IMR-90 (cell line): ENCODE measurements around the gene KDF1. TPM values are rescaled to one million over a fixed set of nuclear protein-coding genes. Genes with fewer than 3 reads are reported as not detected.

Experiments used
- ATAC-seq: fragments of 200-7000 bp; cut with Tn5 transposase; 2 replicates; pipeline ENCODE4 v1.9.1; 2020; ENCODE audit warnings: low read depth, mild to moderate bottlenecking, moderate library complexity
- BruUV-seq: library from RNA; stranded (reverse); fragments of 400-500 nt; replicated peaks from 2 replicates; lab custom pipeline; 2021; lab: Mats Ljungman, UMichigan
- CTCF ChIA-PET: fragments of 300-600 bp; formaldehyde crosslinking; extraction: SDS; loops from one replicate; lab custom pipeline; 2021; ENCODE audit warnings: antibody characterized with exemption; lab: Yijun Ruan, JAX
- POLR2A ChIA-PET: fragments of 300-600 bp; sonication (Branson Sonifier 250); formaldehyde crosslinking; loops from one replicate; lab custom pipeline; 2022; ENCODE audit warnings: antibody characterized with exemption; ENCODE audit not compliant: unreplicated experiment; lab: Charles Lee
- DNase-seq: peaks from one replicate; pipeline ENCODE4 v3.0.0; 2013
- H2AFZ ChIP-seq: replicated peaks from 2 replicates; pipeline ENCODE3; 2013; ENCODE audit warnings: low read length, mild to moderate bottlenecking; ENCODE audit not compliant: poor library complexity
- H2AK5ac ChIP-seq: 2 replicates; pipeline ENCODE4 v1.6.1; 2013; ENCODE audit warnings: low read depth, low read length, inconsistent platforms
- H2AK9ac ChIP-seq: replicated peaks from 2 replicates; pipeline ENCODE3; 2013; ENCODE audit warnings: mild to moderate bottlenecking, low read depth, low read length, moderate library complexity; ENCODE audit not compliant: poor library complexity
- H2BK120ac ChIP-seq: 2 replicates; pipeline ENCODE4 v1.6.1; 2013; ENCODE audit warnings: low read depth, low read length, inconsistent platforms
- H2BK15ac ChIP-seq: 3 replicates; pipeline ENCODE4 v1.6.1; 2013; ENCODE audit warnings: low read depth, low read length, inconsistent platforms
- H2BK20ac ChIP-seq: 2 replicates; pipeline ENCODE4 v1.6.1; 2013; ENCODE audit warnings: low read depth, mild to moderate bottlenecking, inconsistent platforms, low read length, moderate library complexity
- H2BK5ac ChIP-seq: 2 replicates; pipeline ENCODE4 v1.6.1; 2013; ENCODE audit warnings: mild to moderate bottlenecking, low read depth, low read length, inconsistent platforms; ENCODE audit not compliant: poor library complexity, severe bottlenecking
- H3K14ac ChIP-seq: replicated peaks from 2 replicates; pipeline ENCODE4 v1.6.1; 2013; ENCODE audit warnings: low read depth, low read length, inconsistent platforms
- H3K18ac ChIP-seq: 2 replicates; pipeline ENCODE4 v1.6.1; 2013; ENCODE audit warnings: low read depth, low read length, control low read depth
- H3K23ac ChIP-seq: 2 replicates; pipeline ENCODE4 v1.6.1; 2013; ENCODE audit warnings: low read depth, low read length, inconsistent platforms
- H3K27ac ChIP-seq: 2 replicates; pipeline ENCODE4 v1.5.1; 2013; ENCODE audit warnings: mild to moderate bottlenecking, control low read depth, low read length; ENCODE audit not compliant: insufficient read depth
- H3K27me3 ChIP-seq: 2 replicates; pipeline ENCODE4 v1.6.1; 2013; ENCODE audit warnings: low read length; ENCODE audit not compliant: control insufficient read depth, insufficient read depth
- H3K36me3 ChIP-seq: 2 replicates; pipeline ENCODE4 v1.6.1; 2013; ENCODE audit warnings: low read length, mixed read lengths; ENCODE audit not compliant: control insufficient read depth, insufficient read depth
- H3K4ac ChIP-seq: 2 replicates; pipeline ENCODE4 v1.6.1; 2013; ENCODE audit warnings: low read depth, low read length, inconsistent platforms
- H3K4me1 ChIP-seq: 2 replicates; pipeline ENCODE4 v1.6.1; 2013; ENCODE audit warnings: low read length, mixed read lengths; ENCODE audit not compliant: control insufficient read depth, insufficient read depth
- H3K4me2 ChIP-seq: 2 replicates; pipeline ENCODE4 v1.6.1; 2013; ENCODE audit warnings: low read depth, mild to moderate bottlenecking, control low read depth, low read length, moderate library complexity
- H3K4me3 ChIP-seq: 2 replicates; pipeline ENCODE4 v1.5.1; 2013; ENCODE audit warnings: low read depth, mild to moderate bottlenecking, control low read depth, low read length, moderate library complexity; ENCODE audit not compliant: insufficient read depth
- H3K56ac ChIP-seq: 2 replicates; pipeline ENCODE4 v1.6.1; 2013; ENCODE audit warnings: low read length, inconsistent platforms; ENCODE audit not compliant: insufficient read depth; ENCODE audit errors: extremely low read depth
- H3K79me1 ChIP-seq, 2 experiments: 2 replicates each; pipeline ENCODE4 v1.6.1; 2013; ENCODE audit warnings: low read length in 2 of 2, inconsistent platforms in 1 of 2, low read depth in 1 of 2
- H3K9ac ChIP-seq: 2 replicates; pipeline ENCODE4 v1.6.1; 2013; ENCODE audit warnings: low read depth, low read length, control low read depth
- H3K9me1 ChIP-seq: 2 replicates; pipeline ENCODE4 v1.6.1; 2013; ENCODE audit warnings: low read length, inconsistent platforms; ENCODE audit not compliant: insufficient read depth
- H3K9me3 ChIP-seq: 2 replicates; pipeline ENCODE4 v1.6.1; 2013; ENCODE audit warnings: low read length; ENCODE audit not compliant: control insufficient read depth, insufficient read depth
- H4K20me1 ChIP-seq: 2 replicates; pipeline ENCODE4 v1.6.1; 2013; ENCODE audit warnings: low read length, inconsistent platforms; ENCODE audit not compliant: insufficient read depth
- H4K5ac ChIP-seq: 2 replicates; pipeline ENCODE4 v1.6.1; 2013; ENCODE audit warnings: mild to moderate bottlenecking, low read depth, low read length, control low read depth
- H4K8ac ChIP-seq, 2 experiments: 2 replicates each; pipeline ENCODE4 v1.6.1; 2013; ENCODE audit warnings: low read depth in 2 of 2, low read length in 2 of 2, control low read depth in 1 of 2, inconsistent platforms in 1 of 2
- H4K91ac ChIP-seq: 2 replicates; pipeline ENCODE4 v1.6.1; 2013; ENCODE audit warnings: low read depth, low read length, inconsistent platforms; ENCODE audit not compliant: insufficient read depth
- BHLHE40 ChIP-seq: fragments of 150-350 bp; IDR thresholded peaks from 2 replicates; pipeline ENCODE4 v1.6.1; 2016; ENCODE audit warnings: mild to moderate bottlenecking, low read depth, low read length
- CEBPB ChIP-seq: IDR thresholded peaks from 2 replicates; pipeline ENCODE4 v1.6.1; 2012; ENCODE audit warnings: low read depth, low read length, improper control_type of control experiment
- CHD1 ChIP-seq: IDR thresholded peaks from 2 replicates; pipeline ENCODE4 v1.6.1; 2012; ENCODE audit warnings: low read depth, low read length, improper control_type of control experiment
- ELK1 ChIP-seq: fragments of 150-350 bp; IDR thresholded peaks from 2 replicates; pipeline ENCODE4 v1.6.1; 2016; ENCODE audit warnings: low read depth, mild to moderate bottlenecking, low read length, moderate library complexity, borderline replicate concordance
- FOS ChIP-seq: fragments of 150-350 bp; IDR thresholded peaks from 2 replicates; pipeline ENCODE4 v1.6.1; 2016; ENCODE audit warnings: low read depth, low read length
- MAFK ChIP-seq: IDR thresholded peaks from 2 replicates; pipeline ENCODE4 v1.6.1; 2012; ENCODE audit warnings: low read depth, low read length, improper control_type of control experiment
- MAZ ChIP-seq: IDR thresholded peaks from 2 replicates; pipeline ENCODE4 v1.6.1; 2012; ENCODE audit warnings: low read depth, mild to moderate bottlenecking, low read length, improper control_type of control experiment, moderate library complexity, borderline replicate concordance
- MXI1 ChIP-seq: IDR thresholded peaks from 2 replicates; pipeline ENCODE4 v1.6.1; 2012; ENCODE audit warnings: low read depth, mild to moderate bottlenecking, low read length, moderate library complexity, borderline replicate concordance
- NFE2L2 ChIP-seq: fragments of 150-350 bp; IDR thresholded peaks from 2 replicates; pipeline ENCODE4 v1.6.1; 2016; ENCODE audit warnings: low read depth, mild to moderate bottlenecking, low read length
- POLR2A ChIP-seq: IDR thresholded peaks from 2 replicates; pipeline ENCODE4 v1.6.1; 2012; ENCODE audit warnings: mild to moderate bottlenecking, low read depth, low read length
- RAD21 ChIP-seq: IDR thresholded peaks from 2 replicates; pipeline ENCODE4 v1.6.1; 2012; ENCODE audit warnings: low read length, improper control_type of control experiment
- RCOR1 ChIP-seq: IDR thresholded peaks from 2 replicates; pipeline ENCODE4 v1.6.1; 2012; ENCODE audit warnings: mild to moderate bottlenecking, low read length, improper control_type of control experiment; ENCODE audit not compliant: insufficient replicate concordance
- RFX5 ChIP-seq: IDR thresholded peaks from 2 replicates; pipeline ENCODE4 v1.8.0; 2012; ENCODE audit warnings: low read depth, mild to moderate bottlenecking, low read length, moderate library complexity
- SMC3 ChIP-seq: fragments of 150-350 bp; IDR thresholded peaks from 2 replicates; pipeline ENCODE4 v1.6.1; 2016; ENCODE audit warnings: low read depth, mild to moderate bottlenecking, antibody characterized with exemption, low read length, moderate library complexity
- WGBS, 2 experiments: methylation state at CpG; one replicate each; pipeline versions ENCODE4 v1.1.5 to v1.1.7; 2013; ENCODE audit warnings: missing lambda C conversion rate in 2 of 2; ENCODE audit not compliant: insufficient read length in 1 of 2; ENCODE audit errors: extremely low coverage in 2 of 2; 5-methylcytosine and 5-hydroxymethylcytosine counted together
- dilution Hi-C: fragments of 300-500 bp; cut with HindIII; formaldehyde crosslinking; loops from one replicate; pipeline ENCODE4 v1.14.3; 2018; ENCODE audit warnings: low sequenced_read_pairs; ENCODE audit not compliant: unreplicated experiment
- in situ Hi-C: fragments of 300-500 bp; cut with MboI; formaldehyde crosslinking; loops from 3 replicates; pipeline ENCODE4 v1.14.3; 2019; ENCODE audit warnings: low sequenced_read_pairs, inconsistent platforms, mixed read lengths
- intact Hi-C: fragments of 100-400 bp; cut with micrococcal nuclease; formaldehyde crosslinking; loops from 2 replicates; pipeline ENCODE4 v1.10.0; 2022
- polyA plus RNA-seq, 3 experiments: library from polyadenylated mRNA; depleted of rRNA; stranded (reverse); fragments of >200 nt; gene quantifications; 2 replicates each; pipeline ENCODE4 v1.2.3, GENCODE V29; 2012; ENCODE audit warnings: low replicate concordance in 1 of 3
- total RNA-seq: library from RNA; depleted of rRNA; stranded (reverse); fragments of >200 nt; gene quantifications from 2 replicates; pipeline ENCODE4 v1.2.3, GENCODE V29; 2012
- TF ChIP-seq, protein P1 (sequence below): fragments of 150-350 bp; IDR thresholded peaks from 2 replicates; pipeline ENCODE4 v1.6.1; 2017; ENCODE audit warnings: mild to moderate bottlenecking, antibody characterized with exemption, low read length, low read depth
- TF ChIP-seq, protein P2 (sequence below): conservative IDR thresholded peaks from 2 replicates; pipeline ENCODE4 v1.5.1; 2012; ENCODE audit warnings: mild to moderate bottlenecking, low read depth, low read length, improper control_type of control experiment

Gene KDF1
- total and polyA plus RNA-seq, 2 of the 4 experiments (the other 2 are of a cell fraction) = not detected

DNA sequence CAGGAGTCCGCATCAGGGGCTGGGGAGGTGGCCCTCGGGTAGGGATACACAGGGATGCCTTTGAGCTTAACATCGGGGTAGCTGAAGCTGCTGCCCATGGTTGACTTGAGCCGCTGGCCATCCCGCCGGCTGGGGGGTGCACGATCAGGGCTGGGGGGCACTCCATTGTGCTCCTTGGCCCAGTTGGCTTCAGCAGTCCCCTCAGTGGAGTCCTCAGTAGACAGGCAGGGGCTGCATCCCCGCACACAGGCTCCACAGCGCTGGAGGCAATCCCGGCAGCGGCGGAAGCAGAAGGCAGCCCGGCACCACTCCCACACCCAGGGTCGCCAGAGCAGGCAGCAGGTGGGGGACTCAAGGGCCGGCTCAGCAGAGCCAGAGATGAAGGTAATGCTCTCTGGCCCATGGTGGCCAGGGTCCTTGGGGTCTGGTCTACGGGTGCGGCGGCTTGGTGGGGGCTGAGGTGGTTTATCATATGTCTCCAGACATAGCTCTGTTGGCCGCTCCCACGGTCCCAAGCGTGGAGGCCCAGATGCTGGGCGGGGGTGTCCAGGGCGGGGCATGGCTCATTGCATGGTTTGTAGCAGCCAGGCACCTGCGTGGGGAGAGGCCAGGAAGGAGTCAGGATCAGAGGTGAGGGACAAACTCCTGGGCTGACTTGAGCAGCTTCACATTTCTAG, 8.3 kb downstream of the KDF1 start:
- CTCF ChIA-PET = no interaction called here
- no peak overlapping the region for H4K91ac ChIP-seq
- H3K9me3 ChIP-seq = peaks cover 6% of the 10 kb centered on the region
- no peak overlapping the region for H3K18ac ChIP-seq
- no peak overlapping the region for H3K23ac ChIP-seq
- WGBS, 2 experiments = 93% methylated on average over 3 of the region's 24 CpGs; no CpG with 5 or more reads in 1 of the 2 experiments
- no peak overlapping the region for H2AK9ac ChIP-seq
- in situ Hi-C loops (no loop called here), dilution Hi-C loops (no loop called here), intact Hi-C loops (no loop called here)
- no peak overlapping the region for H2BK5ac ChIP-seq
- DNase-seq (no peak), ATAC-seq (no peak)
- H3K4me1 ChIP-seq = no peaks in the 10 kb centered on the region
- no peak overlapping the region for H2BK120ac ChIP-seq
- H2AK5ac ChIP-seq = no peak overlapping the region
- no peak overlapping the region for H3K56ac ChIP-seq
- H3K4ac ChIP-seq = no peak overlapping the region
- H2BK15ac ChIP-seq = no peak overlapping the region
- TF ChIP-seq NFE2L2 = no peak
- TF ChIP-seq RAD21 = no peak
- TF ChIP-seq CHD1 = no peak
- TF ChIP-seq CEBPB = no peak
- TF ChIP-seq MAFK = no peak
- no peak for TF ChIP-seq RFX5
- TF ChIP-seq BHLHE40 = no peak
- no peak for TF ChIP-seq POLR2A
- no peak for TF ChIP-seq MXI1
- no peak for TF ChIP-seq MAZ
- no peak for TF ChIP-seq SMC3
- TF ChIP-seq ELK1 = no peak
- TF ChIP-seq FOS = no peak
- TF ChIP-seq, protein P1, sequence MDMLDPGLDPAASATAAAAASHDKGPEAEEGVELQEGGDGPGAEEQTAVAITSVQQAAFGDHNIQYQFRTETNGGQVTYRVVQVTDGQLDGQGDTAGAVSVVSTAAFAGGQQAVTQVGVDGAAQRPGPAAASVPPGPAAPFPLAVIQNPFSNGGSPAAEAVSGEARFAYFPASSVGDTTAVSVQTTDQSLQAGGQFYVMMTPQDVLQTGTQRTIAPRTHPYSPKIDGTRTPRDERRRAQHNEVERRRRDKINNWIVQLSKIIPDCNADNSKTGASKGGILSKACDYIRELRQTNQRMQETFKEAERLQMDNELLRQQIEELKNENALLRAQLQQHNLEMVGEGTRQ = no peak
- no peak for TF ChIP-seq RCOR1
- TF ChIP-seq, protein P2, sequence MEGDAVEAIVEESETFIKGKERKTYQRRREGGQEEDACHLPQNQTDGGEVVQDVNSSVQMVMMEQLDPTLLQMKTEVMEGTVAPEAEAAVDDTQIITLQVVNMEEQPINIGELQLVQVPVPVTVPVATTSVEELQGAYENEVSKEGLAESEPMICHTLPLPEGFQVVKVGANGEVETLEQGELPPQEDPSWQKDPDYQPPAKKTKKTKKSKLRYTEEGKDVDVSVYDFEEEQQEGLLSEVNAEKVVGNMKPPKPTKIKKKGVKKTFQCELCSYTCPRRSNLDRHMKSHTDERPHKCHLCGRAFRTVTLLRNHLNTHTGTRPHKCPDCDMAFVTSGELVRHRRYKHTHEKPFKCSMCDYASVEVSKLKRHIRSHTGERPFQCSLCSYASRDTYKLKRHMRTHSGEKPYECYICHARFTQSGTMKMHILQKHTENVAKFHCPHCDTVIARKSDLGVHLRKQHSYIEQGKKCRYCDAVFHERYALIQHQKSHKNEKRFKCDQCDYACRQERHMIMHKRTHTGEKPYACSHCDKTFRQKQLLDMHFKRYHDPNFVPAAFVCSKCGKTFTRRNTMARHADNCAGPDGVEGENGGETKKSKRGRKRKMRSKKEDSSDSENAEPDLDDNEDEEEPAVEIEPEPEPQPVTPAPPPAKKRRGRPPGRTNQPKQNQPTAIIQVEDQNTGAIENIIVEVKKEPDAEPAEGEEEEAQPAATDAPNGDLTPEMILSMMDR = no peak
- peaks cover 2% of the 10 kb centered on the region; the same call in 1 of the 2 replicates for H3K36me3 ChIP-seq
- H4K20me1 ChIP-seq = no peaks in the 10 kb centered on the region; the same call in 1 of the 2 replicates
- no peak overlapping the region for H3K9ac ChIP-seq
- no peak overlapping the region for H3K4me2 ChIP-seq
- no peak overlapping the region for H4K8ac ChIP-seq
- no peak overlapping the region for H2AFZ ChIP-seq
- H2BK20ac ChIP-seq = no peak overlapping the region
- H3K27ac ChIP-seq = no peak overlapping the region
- H3K14ac ChIP-seq = no peak overlapping the region
- H3K79me1 ChIP-seq = no peaks in the 10 kb centered on the region; a peak in 1 of 4 replicates
- 0 out of 2 replicates have a peak, but pooled peaks cover 6% of the 10 kb centered on the region for H3K9me1 ChIP-seq
- no peak overlapping the region for H4K5ac ChIP-seq
- BruUV-seq = no TSS peak
- no peaks in the 10 kb centered on the region for H3K27me3 ChIP-seq
- POLR2A ChIA-PET = interaction anchor here (0.5 kb wide), 1 partner anchor 11 kb away, joined by 3 read pairs; no protein-coding TSS in a partner anchor
- H3K4me3 ChIP-seq = no peak overlapping the region
